ENCODE data around the gene NANS. TPM values are rescaled to one million over a fixed set of nuclear protein-coding genes. Genes with fewer than 3 reads are reported as not detected.

Gene NANS
- total RNA-seq, 1 experiment from 2014 or later: 40.4 TPM

DNA sequence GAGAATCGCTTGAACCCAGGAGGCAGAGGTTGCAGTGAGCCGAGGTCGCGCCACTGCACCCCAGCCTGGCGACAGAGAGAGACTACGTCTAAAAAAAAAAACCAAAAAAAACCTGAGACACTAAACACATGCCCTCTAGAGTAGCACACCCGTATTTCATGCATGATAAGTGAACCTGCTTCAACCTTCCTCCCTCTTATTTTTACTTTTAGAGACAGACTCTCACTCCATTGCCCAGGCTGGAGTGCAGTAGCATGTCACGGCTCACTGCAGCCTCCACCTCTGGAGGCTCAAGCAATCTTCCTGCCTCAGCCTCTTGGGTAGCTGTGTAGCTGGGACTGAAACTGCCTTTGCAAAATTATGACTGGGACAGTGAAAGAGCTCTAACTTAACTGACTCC is 17.6 kb upstream of the NANS start:
- H3K27me3 Mint-ChIP-seq (ENCODE audit: low read depth): peaks cover 39% of the 10 kb centered on the region
- no peak overlapping the region for H2BK15ac ChIP-seq (ENCODE audit: low read depth, low read length)
- H3K27ac ChIP-seq (ENCODE audit: insufficient read length, low read depth, low read length): no peak overlapping the region
- H3K23ac ChIP-seq (ENCODE audit: insufficient read length, low read depth, low read length): no peak overlapping the region
- H3K9me3 Mint-ChIP-seq: no peaks in the 10 kb centered on the region
- no peak overlapping the region for H3K56ac ChIP-seq (ENCODE audit: insufficient read length, low read depth, low read length)
- no CpG with 5 or more reads among the region's 8 CpGs for WGBS (ENCODE audit: extremely low coverage, insufficient read length, low lambda C conversion rate)
- H3K4me1 ChIP-seq (ENCODE audit: insufficient read depth, low read length): no peaks in the 10 kb centered on the region
- H2BK120ac ChIP-seq (ENCODE audit: low read depth, low read length, poor library complexity, severe bottlenecking): no peak overlapping the region
- no peak overlapping the region for H4K91ac ChIP-seq (ENCODE audit: insufficient read length, low read depth, low read length)
- no peak overlapping the region for H2AK5ac ChIP-seq (ENCODE audit: insufficient read length, low read length)
- TF ChIP-seq, protein P1, sequence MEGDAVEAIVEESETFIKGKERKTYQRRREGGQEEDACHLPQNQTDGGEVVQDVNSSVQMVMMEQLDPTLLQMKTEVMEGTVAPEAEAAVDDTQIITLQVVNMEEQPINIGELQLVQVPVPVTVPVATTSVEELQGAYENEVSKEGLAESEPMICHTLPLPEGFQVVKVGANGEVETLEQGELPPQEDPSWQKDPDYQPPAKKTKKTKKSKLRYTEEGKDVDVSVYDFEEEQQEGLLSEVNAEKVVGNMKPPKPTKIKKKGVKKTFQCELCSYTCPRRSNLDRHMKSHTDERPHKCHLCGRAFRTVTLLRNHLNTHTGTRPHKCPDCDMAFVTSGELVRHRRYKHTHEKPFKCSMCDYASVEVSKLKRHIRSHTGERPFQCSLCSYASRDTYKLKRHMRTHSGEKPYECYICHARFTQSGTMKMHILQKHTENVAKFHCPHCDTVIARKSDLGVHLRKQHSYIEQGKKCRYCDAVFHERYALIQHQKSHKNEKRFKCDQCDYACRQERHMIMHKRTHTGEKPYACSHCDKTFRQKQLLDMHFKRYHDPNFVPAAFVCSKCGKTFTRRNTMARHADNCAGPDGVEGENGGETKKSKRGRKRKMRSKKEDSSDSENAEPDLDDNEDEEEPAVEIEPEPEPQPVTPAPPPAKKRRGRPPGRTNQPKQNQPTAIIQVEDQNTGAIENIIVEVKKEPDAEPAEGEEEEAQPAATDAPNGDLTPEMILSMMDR (conservative IDR thresholded peaks at IDR 0.05): no peak
- H3K4me3 Mint-ChIP-seq: no peak overlapping the region
- no peak overlapping the region for H3K14ac ChIP-seq (ENCODE audit: insufficient read depth, low read length)
- peaks cover 10 to 14% of the 10 kb centered on the region in 2 experiments for H3K4me1 Mint-ChIP-seq
- no peak overlapping the region for H2BK20ac ChIP-seq (ENCODE audit: low read depth, low read length, poor library complexity, severe bottlenecking)
- no peak overlapping the region for H3K9ac ChIP-seq (ENCODE audit: extremely low read depth, insufficient read length, low read length)
- H3K4ac ChIP-seq (ENCODE audit: low read depth, low read length): no peak overlapping the region
- H3T11ph ChIP-seq (ENCODE audit: low read length): no peak overlapping the region
- no peaks in the 10 kb centered on the region for H3K27me3 ChIP-seq (ENCODE audit: insufficient read depth, low read length)
- H3K18ac ChIP-seq (ENCODE audit: insufficient read length, low read depth, low read length): no peak overlapping the region
- no peak overlapping the region for H2AFZ ChIP-seq (ENCODE audit: low read length)
- no peak for DNase-seq
- no peaks in the 10 kb centered on the region for H4K20me1 ChIP-seq (ENCODE audit: control insufficient read depth, insufficient read depth, insufficient read length)
- no peaks in the 10 kb centered on the region for H3K79me1 ChIP-seq (ENCODE audit: insufficient read depth, low read depth, low read length, poor library complexity, severe bottlenecking)
- H3K27ac Mint-ChIP-seq: no peak overlapping the region
- H4K5ac ChIP-seq (ENCODE audit: insufficient read length, low read depth, low read length): no peak overlapping the region
- no peaks in the 10 kb centered on the region for H3K36me3 Mint-ChIP-seq (ENCODE audit: insufficient read depth in 1 of 3, low read depth in 3 of 3)
- H3K4me2 ChIP-seq (ENCODE audit: insufficient read depth, insufficient read length, low read length): no peak overlapping the region
- H3K9me3 ChIP-seq (ENCODE audit: control insufficient read depth, low read depth, low read length): no peaks in the 10 kb centered on the region
- no peak overlapping the region for H4K8ac ChIP-seq (replicated peaks; ENCODE audit: insufficient read length, low read depth, low read length)
- no peaks in the 10 kb centered on the region for H3K79me2 ChIP-seq (ENCODE audit: insufficient read depth, low read length)
- no peak overlapping the region for H2BK12ac ChIP-seq (ENCODE audit: insufficient read length, low read depth, low read length)
- H3K23me2 ChIP-seq (ENCODE audit: insufficient read length, low read depth, low read length, poor library complexity, severe bottlenecking): no peaks in the 10 kb centered on the region
- no peak overlapping the region for H2BK5ac ChIP-seq (ENCODE audit: insufficient read length, low read length)
